Right lobe of liver (tissue), 6 donors: ENCODE results near the gene SLC7A11. TPM values are rescaled to one million over a fixed set of nuclear protein-coding genes. Genes with fewer than 3 reads are reported as not detected.

Source experiments
- ATAC-seq, 4 donors: fragments of 200-7000 bp; cut with Tn5 transposase; one replicate each; pipeline ENCODE4 v1.9.1; 2020; ENCODE audit warnings: mild to moderate bottlenecking in 4 of 4, moderate library complexity in 4 of 4
- DNase-seq, 3 donors: peaks; one replicate each; pipeline ENCODE4 v3.0.0-alpha.2; 2020
- H3K27ac ChIP-seq, 3 donors: fragments of 200-600 bp; one replicate each; pipeline ENCODE4 v1.8.0; 2022
- H3K27me3 ChIP-seq, 2 donors: fragments of 200-600 bp; one replicate each; pipeline ENCODE4 v1.8.0; 2022
- H3K36me3 ChIP-seq, 4 donors: fragments of 200-600 bp; sonication (generic) in 1 of 4; one replicate each; pipeline versions ENCODE4 v1.5.1 to v1.8.0; 2017 to 2022; ENCODE audit warnings: control low read depth in 1 of 4
- H3K4me1 ChIP-seq, 4 donors: fragments of 200-600 bp; sonication (generic) in 1 of 4; one replicate each; pipeline versions ENCODE4 v1.5.1 to v1.8.0; 2017 to 2022; ENCODE audit warnings: control low read depth in 1 of 4
- H3K4me3 ChIP-seq, 3 donors: fragments of 200-600 bp; one replicate each; pipeline ENCODE4 v1.8.0; 2022
- H3K9me3 ChIP-seq, 4 donors: fragments of 200-600 bp; sonication (generic) in 1 of 4; one replicate each; pipeline versions ENCODE4 v1.5.1 to v1.8.0; 2017 to 2022; ENCODE audit warnings: control low read depth in 1 of 4
- POLR2A ChIP-seq: fragments of 450-650 bp; IDR thresholded peaks from one replicate; pipeline ENCODE4 v1.6.1; 2017; ENCODE audit warnings: antibody characterized with exemption, mild to moderate bottlenecking
- WGBS: methylation state at CpG from one replicate; pipeline ENCODE4 v1.1.6; 2018; ENCODE audit warnings: low coverage, low lambda C conversion rate; ENCODE audit not compliant: insufficient coverage; ENCODE audit errors: missing lambda C conversion rate; 5-methylcytosine and 5-hydroxymethylcytosine counted together
- intact Hi-C, 2 donors: fragments of 100-400 bp; cut with DNase I; formaldehyde crosslinking; loops; one replicate each; pipeline versions ENCODE4 v1.11.2 to v1.14.1; 2022
- total RNA-seq, 6 experiments: library from RNA; depleted of rRNA in 2 of 6; stranded (reverse); fragments of >200 nt in 2 of 6; fragmentation: NEBNext Ultra II Directional in 3 of 6; extraction: Animal tissue kit (Norgen Biotek cat#: 25700) in 3 of 6; gene quantifications; one replicate each; pipeline versions ENCODE4 v1.1.0 to v1.2.4, GENCODE V29; 2016 to 2023
- TF ChIP-seq, protein P1 (sequence below), 4 donors: fragments of 200-600 bp in 3 of 4; fragments of 450-650 bp in 1 of 4; IDR thresholded peaks; one replicate each; pipeline versions ENCODE4 v1.5.1 to v1.8.0; 2016 to 2022; ENCODE audit warnings: antibody characterized with exemption in 4 of 4, mild to moderate bottlenecking in 2 of 4
- donor health status: DM: no; HTN: yes; CAD: no.
- donor health status: DM: no; HTN: no; CAD: no.
- donor health status: DM: no; HTN: no; CAD: no.
- donor health status: DM: no; HTN: yes; CAD: no.
- donor health status: DM: no; HTN: yes; CAD: no.

The SLC7A11 gene
- total RNA-seq, 6 experiments from 2014 or later: 0.02 to 1.8 (median 0.35) TPM; not detected in 1

DNA sequence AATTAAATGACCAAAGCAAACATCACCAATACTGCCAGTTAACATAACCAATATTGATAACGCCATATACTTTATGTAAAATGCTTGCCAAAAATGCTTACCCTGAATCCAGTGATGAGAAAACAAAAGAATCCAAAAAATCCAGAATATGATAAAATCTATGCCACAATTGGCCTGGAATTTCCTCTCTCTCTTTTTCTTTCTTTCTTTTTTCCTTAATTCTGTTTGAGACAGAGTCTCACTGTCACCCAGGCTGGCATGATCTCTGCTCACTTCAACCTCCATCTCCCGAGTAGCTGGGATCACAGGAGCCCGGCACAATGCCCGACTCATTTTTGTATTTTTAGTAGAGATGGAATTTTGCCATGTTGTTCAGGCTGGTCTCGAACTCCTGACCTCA is 9.8 kb upstream of the SLC7A11 start:
- DNase-seq (no peak), ATAC-seq (no peak)
- WGBS: 89% methylated on average over 5 of the region's 5 CpGs
- Histone ChIP-seq H3K9me3 (no peaks in the 10 kb centered on the region), H3K27ac (no peak overlapping the region), H3K4me1 (no peaks in the 10 kb centered on the region), H3K36me3 (no peaks in the 10 kb centered on the region), H3K27me3 (no peaks in the 10 kb centered on the region), H3K4me3 (no peak overlapping the region)
- TF ChIP-seq POLR2A: no peak
- TF ChIP-seq, protein P1, sequence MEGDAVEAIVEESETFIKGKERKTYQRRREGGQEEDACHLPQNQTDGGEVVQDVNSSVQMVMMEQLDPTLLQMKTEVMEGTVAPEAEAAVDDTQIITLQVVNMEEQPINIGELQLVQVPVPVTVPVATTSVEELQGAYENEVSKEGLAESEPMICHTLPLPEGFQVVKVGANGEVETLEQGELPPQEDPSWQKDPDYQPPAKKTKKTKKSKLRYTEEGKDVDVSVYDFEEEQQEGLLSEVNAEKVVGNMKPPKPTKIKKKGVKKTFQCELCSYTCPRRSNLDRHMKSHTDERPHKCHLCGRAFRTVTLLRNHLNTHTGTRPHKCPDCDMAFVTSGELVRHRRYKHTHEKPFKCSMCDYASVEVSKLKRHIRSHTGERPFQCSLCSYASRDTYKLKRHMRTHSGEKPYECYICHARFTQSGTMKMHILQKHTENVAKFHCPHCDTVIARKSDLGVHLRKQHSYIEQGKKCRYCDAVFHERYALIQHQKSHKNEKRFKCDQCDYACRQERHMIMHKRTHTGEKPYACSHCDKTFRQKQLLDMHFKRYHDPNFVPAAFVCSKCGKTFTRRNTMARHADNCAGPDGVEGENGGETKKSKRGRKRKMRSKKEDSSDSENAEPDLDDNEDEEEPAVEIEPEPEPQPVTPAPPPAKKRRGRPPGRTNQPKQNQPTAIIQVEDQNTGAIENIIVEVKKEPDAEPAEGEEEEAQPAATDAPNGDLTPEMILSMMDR (IDR thresholded peaks at IDR 0.05): no peak
- intact Hi-C loops: no loop called here

- WGBS: 40% methylated on average over 2 of the region's 2 CpGs
- no peak for ATAC-seq
- Histone ChIP-seq H3K27me3 (no peaks in the 10 kb centered on the region), H3K4me3 (no peak overlapping the region), H3K9me3 (no peaks in the 10 kb centered on the region), H3K36me3 (no peaks in the 10 kb centered on the region), H3K4me1 (no peaks in the 10 kb centered on the region), H3K27ac (no peak overlapping the region)
- TF ChIP-seq, protein P1 (IDR thresholded peaks at IDR 0.05): no peak
- TF ChIP-seq POLR2A: no peak
- intact Hi-C loops: no loop called here
- no peak for DNase-seq
Measured at GRCh38 chr4:138249132-138249531, 7.0 kb upstream of the SLC7A11 start.

GRCh38 chr4:138248058-138248457 is 5.9 kb upstream of the SLC7A11 start:
- ATAC-seq (no peak), DNase-seq (no peak)
- no peak overlapping the region for H3K27ac ChIP-seq
- WGBS: 77% methylated on average over 2 of the region's 2 CpGs
- TF ChIP-seq POLR2A: no peak
- TF ChIP-seq, protein P1 (IDR thresholded peaks at IDR 0.05): no peak
- H3K9me3 ChIP-seq: no peaks in the 10 kb centered on the region
- H3K27me3 ChIP-seq: no peaks in the 10 kb centered on the region
- H3K4me1 ChIP-seq: no peaks in the 10 kb centered on the region
- intact Hi-C loops: no loop called here
- no peaks in the 10 kb centered on the region for H3K36me3 ChIP-seq
- no peak overlapping the region for H3K4me3 ChIP-seq

DNA sequence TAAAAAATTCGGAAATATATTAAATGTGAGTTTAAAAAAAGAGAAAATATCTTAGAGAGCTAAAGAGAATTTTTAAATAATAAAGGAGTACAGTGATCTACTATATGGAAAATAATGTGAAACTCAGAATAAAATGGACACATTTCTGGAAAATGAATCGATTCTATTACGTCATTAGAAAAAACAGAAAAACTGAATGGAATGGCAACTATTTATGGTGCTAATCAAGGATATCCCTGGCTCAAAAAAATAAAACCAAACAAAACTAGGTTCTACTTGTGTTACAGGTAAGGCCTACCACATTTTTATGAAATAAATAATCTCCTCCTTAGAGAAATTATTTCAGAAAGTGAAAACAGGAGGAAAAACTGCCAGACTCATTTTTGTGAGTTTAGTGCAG is 5.5 kb upstream of the SLC7A11 start:
- H3K9me3 ChIP-seq: no peaks in the 10 kb centered on the region
- TF ChIP-seq, protein P1 (IDR thresholded peaks at IDR 0.05): no peak
- no peak for TF ChIP-seq POLR2A
- H3K27ac ChIP-seq: no peak overlapping the region
- intact Hi-C loops: no loop called here
- no peak for DNase-seq
- H3K4me3 ChIP-seq: no peak overlapping the region
- 90% methylated on average over 3 of the region's 3 CpGs for WGBS
- H3K4me1 ChIP-seq: no peaks in the 10 kb centered on the region
- H3K27me3 ChIP-seq: no peaks in the 10 kb centered on the region
- no peaks in the 10 kb centered on the region for H3K36me3 ChIP-seq
- no peak for ATAC-seq

- H3K36me3 ChIP-seq: no peaks in the 10 kb centered on the region
- H3K27ac ChIP-seq: no peak overlapping the region
- intact Hi-C loops: no loop called here
- DNase-seq (no peak), ATAC-seq (no peak)
- no peaks in the 10 kb centered on the region for H3K27me3 ChIP-seq
- H3K4me1 ChIP-seq: peaks cover 0 to 5% (median 0%) of the 10 kb centered on the region in 4 donors
- no peak overlapping the region for H3K4me3 ChIP-seq
- WGBS: 87% methylated on average over 3 of the region's 3 CpGs
- no peaks in the 10 kb centered on the region for H3K9me3 ChIP-seq
- TF ChIP-seq, protein P1 (IDR thresholded peaks at IDR 0.05): no peak
- no peak for TF ChIP-seq POLR2A
Measured at GRCh38 chr4:138243369-138243768, 1.2 kb upstream of the SLC7A11 start.
